ENCODE data around the gene ATAT1.
A peak's percentile ranks its signal among the peaks of the same experiment; 100 is the strongest.

The ATAT1 gene

DNA sequence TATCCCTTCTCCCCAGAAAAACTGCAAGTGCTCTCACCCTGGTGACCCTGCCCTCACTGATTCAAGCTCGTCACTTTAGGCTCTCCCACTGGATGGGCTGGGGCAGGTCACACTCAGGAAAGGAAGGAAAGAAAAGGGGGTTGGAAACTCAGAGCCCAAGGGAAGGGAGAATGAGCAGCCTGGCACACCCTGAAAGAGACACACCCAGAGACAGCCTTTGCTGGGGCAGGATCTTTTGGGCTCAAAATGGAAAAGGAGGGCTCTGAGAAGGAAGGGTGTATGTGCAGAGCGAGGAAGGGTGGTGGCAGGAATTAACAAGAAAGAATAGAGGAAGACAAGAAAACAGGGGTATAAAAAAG is 57.3 kb downstream of the ATAT1 start:
- H3K9me3 ChIP-seq: no peaks in the 10 kb centered on the region
- peak overlapping the region; percentile 74 for H3K4me3 ChIP-seq (ENCODE audit: low read depth, low read length)
- no peaks in the 10 kb centered on the region for H3K27me3 ChIP-seq
- H3K4me1 ChIP-seq: peaks cover 16% of the 10 kb centered on the region
- TF ChIP-seq, protein P1, sequence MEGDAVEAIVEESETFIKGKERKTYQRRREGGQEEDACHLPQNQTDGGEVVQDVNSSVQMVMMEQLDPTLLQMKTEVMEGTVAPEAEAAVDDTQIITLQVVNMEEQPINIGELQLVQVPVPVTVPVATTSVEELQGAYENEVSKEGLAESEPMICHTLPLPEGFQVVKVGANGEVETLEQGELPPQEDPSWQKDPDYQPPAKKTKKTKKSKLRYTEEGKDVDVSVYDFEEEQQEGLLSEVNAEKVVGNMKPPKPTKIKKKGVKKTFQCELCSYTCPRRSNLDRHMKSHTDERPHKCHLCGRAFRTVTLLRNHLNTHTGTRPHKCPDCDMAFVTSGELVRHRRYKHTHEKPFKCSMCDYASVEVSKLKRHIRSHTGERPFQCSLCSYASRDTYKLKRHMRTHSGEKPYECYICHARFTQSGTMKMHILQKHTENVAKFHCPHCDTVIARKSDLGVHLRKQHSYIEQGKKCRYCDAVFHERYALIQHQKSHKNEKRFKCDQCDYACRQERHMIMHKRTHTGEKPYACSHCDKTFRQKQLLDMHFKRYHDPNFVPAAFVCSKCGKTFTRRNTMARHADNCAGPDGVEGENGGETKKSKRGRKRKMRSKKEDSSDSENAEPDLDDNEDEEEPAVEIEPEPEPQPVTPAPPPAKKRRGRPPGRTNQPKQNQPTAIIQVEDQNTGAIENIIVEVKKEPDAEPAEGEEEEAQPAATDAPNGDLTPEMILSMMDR (IDR thresholded peaks at IDR 0.05; ENCODE audit: low read depth, low read length): no peak
- peaks cover 27% of the 10 kb centered on the region for H3K36me3 ChIP-seq
- DNase-seq: no peak

DNA sequence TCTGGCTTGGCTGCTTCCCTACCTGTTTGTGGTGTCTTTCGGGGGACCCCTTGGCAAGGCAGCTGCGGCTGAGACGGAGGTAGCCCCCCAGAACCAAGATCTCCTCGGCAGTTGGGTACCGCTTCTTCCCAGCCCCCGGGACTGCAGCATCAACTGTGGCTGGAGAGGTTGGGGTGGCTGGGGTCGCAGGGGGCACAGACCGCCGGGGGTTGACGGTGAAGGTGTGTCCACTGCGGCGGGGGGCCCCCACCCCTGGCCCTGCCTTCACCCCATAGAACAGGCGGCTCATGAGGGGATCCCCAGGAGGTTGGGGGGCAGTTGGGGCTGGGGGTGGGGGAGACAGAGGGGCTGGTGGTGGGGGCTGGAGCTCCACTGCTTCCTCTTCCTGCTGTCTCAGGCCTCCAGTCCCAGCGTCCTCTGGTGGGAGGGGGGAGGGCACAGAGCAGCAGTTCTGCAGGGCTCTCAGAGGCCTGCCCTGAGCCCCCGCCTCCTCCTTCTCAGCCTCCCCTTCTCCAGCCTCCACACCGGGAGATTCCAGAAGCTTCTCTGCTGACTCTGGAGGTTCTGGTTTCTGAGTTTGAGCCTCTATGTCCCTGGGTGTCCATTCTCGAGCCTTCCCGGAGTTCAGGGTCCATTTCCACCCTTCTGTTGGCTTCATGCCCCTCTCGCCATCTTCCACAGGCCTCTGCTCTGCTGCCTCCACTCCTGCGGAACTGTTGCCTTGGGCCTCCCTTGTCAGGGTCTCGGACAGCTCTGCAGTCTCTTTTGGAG is 57.9 kb downstream of the ATAT1 start:
- H3K4me3 ChIP-seq (ENCODE audit: low read depth, low read length): peak overlapping the region; percentile 74
- DNase-seq: peak; percentile 48
- H3K36me3 ChIP-seq: peaks cover 24% of the 10 kb centered on the region
- no peaks in the 10 kb centered on the region for H3K9me3 ChIP-seq
- TF ChIP-seq, protein P1 (IDR thresholded peaks at IDR 0.05; ENCODE audit: low read depth, low read length): no peak
- peaks cover 14% of the 10 kb centered on the region for H3K4me1 ChIP-seq
- no peaks in the 10 kb centered on the region for H3K27me3 ChIP-seq

DNA sequence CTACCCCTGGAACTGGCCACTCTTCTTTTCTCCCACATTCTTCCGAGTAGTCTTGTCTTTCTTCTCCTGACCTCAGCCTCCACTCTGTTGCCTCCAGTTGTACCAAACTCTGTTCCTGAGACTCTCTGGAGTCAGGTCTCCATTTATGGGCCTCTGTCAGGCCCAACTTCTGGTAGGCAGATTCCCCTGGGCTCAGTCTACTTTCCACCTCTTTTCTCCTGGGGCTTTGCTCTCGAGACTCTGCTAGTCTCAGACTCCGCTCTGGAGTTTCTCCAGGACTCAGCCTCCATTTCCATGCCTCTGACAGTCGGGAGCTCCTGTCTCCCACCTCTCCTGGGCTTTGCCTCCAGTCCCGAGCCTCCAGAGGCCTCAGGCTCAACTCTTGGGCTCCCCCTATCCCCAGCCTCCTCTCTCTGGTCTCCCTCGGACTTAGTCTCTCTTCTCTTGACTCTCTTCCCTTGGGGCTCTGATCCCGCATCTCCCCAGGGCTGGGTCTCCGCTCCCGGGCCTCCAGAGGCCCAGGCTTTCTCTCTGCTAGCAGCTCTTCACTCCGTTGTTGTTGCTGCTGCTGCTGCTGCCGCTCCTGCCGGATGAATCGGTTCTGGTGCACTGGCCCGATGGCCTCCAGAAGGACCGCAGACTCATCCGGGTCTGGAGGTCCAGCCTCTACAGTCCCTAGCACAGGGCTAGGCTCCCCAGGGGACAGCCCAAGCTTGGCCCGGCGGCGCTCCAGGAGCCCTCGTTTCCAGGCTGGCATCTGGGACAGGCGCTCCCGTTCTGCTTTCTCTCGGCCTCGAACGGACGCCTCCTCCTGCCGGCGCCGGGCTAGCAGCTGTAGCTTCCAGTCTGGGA is 58.7 kb downstream of the ATAT1 start:
- no peaks in the 10 kb centered on the region for H3K27me3 ChIP-seq
- H3K4me1 ChIP-seq: peaks cover 10% of the 10 kb centered on the region; the same call in 1 of the 2 replicates
- DNase-seq: peak; percentile 41
- TF ChIP-seq, protein P1 (IDR thresholded peaks at IDR 0.05; ENCODE audit: low read depth, low read length): peak; percentile 30
- H3K36me3 ChIP-seq: peaks cover 16% of the 10 kb centered on the region
- peak overlapping the region; percentile 74 for H3K4me3 ChIP-seq (ENCODE audit: low read depth, low read length)
- no peaks in the 10 kb centered on the region for H3K9me3 ChIP-seq

DNA sequence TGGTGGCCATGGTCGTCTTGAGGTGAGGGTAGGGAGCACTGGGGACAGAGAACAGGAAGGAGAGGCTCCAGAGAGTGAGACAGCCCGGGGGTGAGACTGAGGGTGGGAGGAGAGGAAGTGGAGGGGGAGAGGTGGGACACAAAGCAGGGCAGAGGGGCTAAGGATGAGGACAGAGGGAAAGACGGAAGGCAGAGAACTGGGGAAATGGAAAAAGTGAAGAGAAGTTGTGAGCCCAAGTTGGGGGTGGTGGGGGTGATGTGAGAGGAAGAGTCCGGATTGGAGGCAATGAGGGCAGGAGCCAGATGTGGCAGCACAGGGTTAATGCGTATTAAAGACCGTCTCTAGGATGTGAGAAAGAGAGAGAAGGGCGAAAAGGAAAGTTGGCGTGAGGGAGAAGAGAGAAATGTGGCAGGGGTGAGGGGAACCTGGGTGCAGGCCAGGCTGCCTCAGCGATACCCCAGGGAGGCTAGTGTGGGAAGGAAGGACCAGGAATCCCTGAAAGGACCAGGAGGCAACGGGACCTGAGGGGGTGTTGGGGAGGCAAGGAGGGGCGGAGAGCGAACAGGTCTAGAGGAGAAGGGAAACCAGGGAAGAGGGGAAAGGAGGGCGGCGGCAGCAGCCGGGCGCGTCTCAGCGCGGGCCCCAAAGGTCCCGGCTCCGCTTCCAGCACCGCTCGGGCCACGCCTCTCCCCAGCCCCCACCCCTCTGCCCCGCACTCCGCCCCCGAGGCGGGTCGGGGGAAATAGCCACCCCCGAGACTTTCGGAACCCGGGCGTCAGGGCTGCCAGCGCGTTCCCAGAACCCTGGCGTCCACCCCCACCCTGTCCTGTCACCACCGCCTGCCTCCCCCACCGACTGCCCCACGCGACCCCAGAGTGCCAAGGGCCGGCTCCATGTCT is 59.6 kb downstream of the ATAT1 start, which contains the start of gene PPP1R18:
Gene PPP1R18 (minus strand): TSS at position 637 of the 899 bp plus-strand sequence. CDS start 627 bp downstream, at position 10.
- DNase-seq: peak; percentile 77
- TF ChIP-seq, protein P1 (IDR thresholded peaks at IDR 0.05; ENCODE audit: low read depth, low read length): no peak
- H3K27me3 ChIP-seq: no peaks in the 10 kb centered on the region
- H3K4me1 ChIP-seq: peaks cover 10% of the 10 kb centered on the region; the same call in 1 of the 2 replicates
- peak within 1 kb of the TSS; percentile 74 for H3K4me3 ChIP-seq (ENCODE audit: low read depth, low read length)
- H3K9me3 ChIP-seq: no peaks in the 10 kb centered on the region
- peaks cover 12% of the 10 kb centered on the region for H3K36me3 ChIP-seq

DNA sequence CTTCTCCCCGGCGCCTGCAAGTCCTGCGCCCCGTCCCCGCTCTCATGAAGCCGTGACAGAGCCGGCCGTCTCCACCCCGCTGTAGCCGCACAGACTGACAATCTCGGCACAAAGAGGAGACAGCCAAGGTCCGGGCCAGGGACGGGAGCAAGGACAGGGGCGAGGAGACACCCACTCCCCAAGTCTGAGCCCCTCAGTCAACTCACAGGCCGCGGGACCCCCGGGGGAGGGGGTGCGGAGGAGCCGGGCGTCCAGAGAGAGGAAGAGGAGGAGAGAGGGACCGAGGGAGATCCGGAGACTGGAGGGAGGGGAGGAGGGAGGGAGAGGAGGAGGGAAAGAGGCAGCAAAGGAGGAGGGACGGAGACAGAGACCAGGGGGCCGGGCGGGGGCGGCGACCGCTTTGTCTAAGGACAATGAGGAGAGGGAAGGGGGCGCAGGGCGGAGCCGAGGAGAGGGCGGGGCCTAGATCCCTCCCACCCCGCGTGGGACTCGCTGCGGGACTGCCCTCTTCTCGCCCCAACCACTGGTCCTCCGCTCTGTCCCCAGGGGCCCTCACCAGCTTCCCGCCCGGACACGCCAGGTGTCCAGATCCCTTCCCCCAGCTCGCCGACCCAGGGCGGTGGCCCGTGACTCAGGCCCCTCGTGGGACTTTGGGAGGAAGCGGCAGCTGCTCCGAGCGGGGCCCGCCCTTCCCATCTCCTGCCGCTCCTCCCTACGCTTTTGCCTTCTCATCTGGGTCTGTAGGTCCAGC is 60.4 kb downstream of the ATAT1 start:
- Histone ChIP-seq H3K4me3 (ENCODE audit: low read depth, low read length) (peak overlapping the region; percentile 74), H3K36me3 (peaks cover 5% of the 10 kb centered on the region), H3K4me1 (peaks cover 10% of the 10 kb centered on the region; the same call in 1 of the 2 replicates), H3K27me3 (no peaks in the 10 kb centered on the region), H3K9me3 (no peaks in the 10 kb centered on the region)
- TF ChIP-seq, protein P1 (IDR thresholded peaks at IDR 0.05; ENCODE audit: low read depth, low read length): no peak
- peak; percentile 99 for DNase-seq
